HG02943 (cell line): ENCODE results near the gene GHRHR.

Source experiments
- ATAC-seq: cut with Tn5 transposase; IDR thresholded peaks from one replicate; pipeline ENCODE4 v1.9.1; 2021; ENCODE audit warnings: mild to moderate bottlenecking, low read depth, moderate library complexity; ENCODE audit not compliant: unreplicated experiment

The GHRHR gene

DNA sequence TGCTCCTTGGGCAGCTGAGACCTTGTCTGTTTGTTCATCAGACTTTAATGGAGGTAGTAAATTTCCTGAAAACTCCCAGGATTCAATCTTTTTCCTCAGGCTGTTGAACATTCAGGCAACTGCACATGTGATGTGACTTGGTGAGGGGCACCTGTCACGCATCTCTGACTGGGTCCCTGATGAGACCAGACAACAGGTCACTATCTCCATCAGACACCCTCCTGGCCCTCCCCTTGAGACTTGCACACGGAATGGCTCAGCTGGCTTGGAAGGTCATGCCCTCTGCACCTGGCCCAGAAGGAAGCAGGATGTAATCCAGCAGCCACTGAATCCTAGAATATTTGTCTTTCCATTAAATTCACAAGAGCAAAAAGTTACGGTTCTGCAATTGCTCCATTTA lies 36.2 kb upstream of the GHRHR start:
- no peak for ATAC-seq

DNA sequence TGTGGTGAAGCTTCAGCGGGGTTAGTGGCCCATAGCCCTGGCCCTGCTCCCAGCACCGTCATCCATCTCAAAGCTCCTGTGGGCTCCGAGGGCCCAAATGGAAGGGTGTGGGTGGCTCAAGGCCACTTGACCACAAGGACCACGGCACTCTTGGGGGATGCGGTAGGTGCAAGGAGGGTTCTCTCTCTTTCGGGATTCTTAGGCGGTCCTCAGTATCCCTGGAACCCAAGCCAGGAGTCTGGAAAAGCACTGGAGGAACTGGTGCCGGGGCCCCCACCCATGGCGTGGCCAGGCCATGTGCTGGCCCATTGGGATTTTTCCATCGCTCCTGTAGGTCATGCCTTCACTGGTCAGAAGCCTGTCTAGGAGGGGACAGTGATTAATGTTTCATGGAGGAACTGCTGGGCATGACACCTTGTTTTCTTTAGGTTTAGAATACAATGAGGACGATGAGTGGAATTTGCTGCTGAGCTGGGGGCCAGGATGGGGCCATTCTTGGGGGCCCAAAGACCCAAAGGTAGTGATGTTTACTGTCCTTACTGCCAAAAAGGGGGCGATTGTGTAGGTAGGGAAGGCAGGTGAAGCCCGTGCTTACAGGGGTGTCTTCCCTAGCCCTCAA lies 35.4 kb upstream of the GHRHR start:
- no peak for ATAC-seq

DNA sequence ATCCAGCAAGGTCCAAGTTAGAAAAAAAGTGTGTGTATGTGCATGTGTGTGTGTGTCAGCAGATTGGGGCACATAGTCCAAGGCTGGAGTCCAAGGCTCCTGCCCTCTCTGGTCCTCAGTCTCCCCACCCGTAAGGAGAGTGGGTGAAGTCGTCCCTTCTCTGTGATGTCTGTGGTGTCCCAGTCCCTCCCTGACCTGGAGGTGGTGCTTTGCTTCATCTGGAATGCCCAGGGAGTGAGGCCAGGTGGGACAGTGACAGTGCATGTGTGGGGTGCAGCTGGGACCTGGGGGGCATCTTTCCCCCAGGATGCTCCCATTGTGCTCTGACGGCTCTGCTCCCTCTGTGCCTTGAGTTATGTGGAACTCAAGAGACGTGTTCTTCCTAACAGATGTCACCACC lies 34.1 kb upstream of the GHRHR start:
- ATAC-seq = no peak

DNA sequence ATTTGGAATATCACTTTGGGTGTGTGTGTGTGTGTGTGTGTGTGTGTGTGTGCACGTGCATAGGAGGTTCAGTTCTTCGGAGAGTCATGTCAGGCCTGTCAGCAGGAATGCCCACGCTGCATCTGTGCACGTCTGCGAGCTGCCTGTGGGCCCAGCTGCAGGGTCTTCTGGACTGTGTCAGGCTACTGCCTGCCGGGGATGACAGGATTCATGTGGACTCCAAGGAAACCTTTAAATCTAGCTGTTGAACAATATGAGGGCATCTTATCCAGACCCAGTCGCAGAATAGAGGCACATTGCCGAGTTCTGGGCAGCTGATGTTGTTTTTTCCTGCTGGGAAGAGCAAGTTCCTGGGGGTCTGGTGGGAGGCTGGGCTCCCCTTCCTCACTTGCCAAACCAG lies 33.1 kb upstream of the GHRHR start:
- no peak for ATAC-seq

DNA sequence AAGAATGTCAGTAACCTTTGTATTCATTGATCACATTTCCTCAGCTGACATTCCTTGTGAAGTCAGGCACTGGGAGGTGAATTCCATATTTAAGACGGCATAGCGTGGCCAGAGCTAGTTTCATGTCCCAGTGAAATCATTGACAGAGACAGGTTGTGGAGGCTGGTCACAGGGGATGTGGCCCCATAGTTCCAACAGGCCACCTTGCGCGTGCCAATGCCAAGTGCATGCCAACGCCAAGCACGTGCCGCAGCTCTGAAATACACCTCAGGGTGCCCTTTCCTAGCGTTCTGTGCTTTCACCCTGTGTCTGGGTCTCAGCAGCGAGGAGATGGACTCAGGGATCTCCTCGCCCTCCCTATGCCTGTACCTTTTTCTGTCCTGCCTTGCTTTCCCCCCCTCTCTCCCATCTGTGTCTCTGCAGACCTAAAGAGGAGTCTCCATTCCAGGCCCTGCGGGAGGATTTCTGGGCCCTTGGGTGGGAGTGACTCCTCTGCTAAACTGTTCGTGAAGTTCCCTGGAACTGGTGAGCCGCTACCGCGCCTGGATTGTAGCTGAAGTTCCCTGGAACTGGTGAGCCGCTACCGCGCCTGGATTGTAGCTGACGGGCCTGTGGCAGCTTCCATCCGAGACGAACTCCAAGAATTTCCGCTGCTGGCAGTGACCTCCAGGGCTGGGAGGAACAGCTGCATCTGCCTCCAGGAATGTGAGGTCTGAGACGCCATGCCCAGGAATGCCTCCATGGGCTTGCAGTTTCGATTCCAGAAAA lies 32.4 kb upstream of the GHRHR start:
- no peak for ATAC-seq

DNA sequence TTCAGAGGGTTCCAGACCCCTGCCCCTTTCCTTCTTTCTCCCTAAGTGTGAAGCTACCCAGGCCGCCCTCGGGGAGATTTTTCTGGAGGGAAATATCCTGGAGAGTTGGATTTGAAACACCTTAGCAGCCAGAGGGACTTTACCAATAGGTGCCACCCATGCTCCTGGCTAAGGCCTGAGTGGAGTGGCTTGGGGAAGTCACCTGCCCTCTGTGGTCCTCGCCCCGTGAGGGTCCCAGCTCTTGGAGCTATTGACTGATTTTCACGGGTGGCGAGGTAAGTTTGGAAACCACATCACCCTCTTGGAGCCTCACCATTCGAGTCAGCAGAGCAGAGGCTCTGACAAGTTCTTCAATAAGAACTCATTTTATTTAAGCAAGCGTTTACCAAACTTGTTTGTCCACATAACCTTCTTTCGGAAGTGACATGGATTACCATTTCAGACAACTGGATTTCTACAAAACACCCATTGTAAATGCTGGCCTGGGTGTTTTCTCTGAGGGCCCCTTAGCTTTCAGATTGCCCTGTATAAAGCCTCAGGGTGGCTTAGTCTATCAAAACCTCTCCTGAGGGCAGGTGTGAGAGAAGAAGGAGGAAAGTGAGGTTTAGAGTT lies 31.7 kb upstream of the GHRHR start:
- ATAC-seq = no peak

DNA sequence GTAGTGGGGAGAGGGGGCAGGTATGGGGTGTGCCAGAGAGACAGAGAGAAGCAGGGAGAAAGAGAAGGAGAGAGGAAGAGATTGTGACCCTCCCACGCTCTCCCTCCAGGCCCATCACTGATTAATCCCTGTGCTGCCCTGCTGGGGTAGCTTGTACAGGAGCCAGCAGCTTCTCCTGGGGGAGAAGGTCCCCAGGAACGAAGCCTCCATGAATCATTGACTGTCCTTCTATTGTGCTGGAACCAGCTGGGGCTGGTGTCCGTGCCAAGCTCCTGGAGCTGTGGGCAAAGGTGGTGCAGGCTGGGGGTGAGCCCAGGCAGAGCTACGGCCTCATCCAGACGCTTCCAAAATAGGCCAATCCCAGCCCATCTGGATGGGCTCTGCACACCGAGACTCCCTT lies 31.2 kb upstream of the GHRHR start:
- ATAC-seq = no peak

DNA sequence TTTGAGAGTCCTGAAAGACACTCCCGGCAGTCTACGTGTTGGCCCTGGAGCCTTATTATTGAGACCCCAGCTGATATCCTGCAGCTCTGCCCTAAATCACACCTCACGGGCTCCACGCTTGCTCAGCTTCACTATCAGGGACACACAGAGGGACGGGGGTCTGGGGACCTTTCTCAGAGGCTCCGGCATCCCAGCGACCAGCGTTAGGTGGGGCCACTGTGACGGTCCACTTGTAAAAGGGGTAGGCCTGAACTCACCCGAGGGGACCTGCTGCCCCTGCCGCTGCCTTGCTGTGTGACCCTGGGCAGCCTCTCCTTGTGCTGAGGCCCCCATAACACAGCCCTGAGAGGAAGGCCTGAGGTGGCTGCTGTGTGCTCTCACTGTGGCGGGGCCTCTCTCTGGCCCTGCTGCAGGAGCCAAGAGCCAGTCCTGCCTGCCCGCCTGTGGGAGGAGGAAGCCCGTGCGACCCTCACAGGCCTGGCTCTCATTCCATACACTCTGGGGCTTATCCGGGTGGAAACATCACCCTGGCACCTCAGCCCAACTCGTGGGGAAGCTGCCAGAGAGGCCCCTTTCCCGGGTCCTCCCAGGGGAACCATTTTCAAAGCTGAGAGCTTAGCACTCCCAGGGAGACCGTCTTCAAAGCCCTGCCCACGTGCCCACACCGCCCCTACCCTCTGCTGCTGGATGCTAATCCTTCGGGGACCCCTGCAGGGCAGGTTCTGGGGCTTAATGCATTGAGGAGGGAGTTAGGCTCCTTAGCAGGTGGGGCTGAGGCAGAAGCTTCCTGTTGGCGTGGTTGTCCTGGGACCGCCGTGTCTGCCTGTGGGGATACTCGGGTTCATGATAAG lies 30.4 kb upstream of the GHRHR start:
- no peak for ATAC-seq

DNA sequence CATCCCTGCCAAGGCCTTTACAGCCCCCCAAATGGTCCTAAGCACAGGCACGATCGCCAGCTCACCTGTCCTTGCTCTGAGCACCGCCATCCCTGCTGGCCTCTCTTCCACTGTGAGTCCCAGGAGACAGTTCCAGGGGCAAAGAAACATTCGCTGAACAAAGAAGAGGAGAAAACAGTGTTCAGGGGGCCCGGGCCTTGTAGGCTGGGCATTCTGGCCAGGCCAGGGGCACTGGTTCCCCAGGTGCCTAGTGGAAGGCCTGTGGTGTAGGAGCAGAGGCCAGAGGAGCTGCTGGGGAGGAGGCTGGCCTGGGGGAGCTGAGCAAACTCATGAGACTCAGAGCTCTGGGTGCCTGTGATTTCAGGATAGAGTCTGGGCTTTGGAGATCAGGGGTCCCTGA lies 29.5 kb upstream of the GHRHR start:
- no peak for ATAC-seq

DNA sequence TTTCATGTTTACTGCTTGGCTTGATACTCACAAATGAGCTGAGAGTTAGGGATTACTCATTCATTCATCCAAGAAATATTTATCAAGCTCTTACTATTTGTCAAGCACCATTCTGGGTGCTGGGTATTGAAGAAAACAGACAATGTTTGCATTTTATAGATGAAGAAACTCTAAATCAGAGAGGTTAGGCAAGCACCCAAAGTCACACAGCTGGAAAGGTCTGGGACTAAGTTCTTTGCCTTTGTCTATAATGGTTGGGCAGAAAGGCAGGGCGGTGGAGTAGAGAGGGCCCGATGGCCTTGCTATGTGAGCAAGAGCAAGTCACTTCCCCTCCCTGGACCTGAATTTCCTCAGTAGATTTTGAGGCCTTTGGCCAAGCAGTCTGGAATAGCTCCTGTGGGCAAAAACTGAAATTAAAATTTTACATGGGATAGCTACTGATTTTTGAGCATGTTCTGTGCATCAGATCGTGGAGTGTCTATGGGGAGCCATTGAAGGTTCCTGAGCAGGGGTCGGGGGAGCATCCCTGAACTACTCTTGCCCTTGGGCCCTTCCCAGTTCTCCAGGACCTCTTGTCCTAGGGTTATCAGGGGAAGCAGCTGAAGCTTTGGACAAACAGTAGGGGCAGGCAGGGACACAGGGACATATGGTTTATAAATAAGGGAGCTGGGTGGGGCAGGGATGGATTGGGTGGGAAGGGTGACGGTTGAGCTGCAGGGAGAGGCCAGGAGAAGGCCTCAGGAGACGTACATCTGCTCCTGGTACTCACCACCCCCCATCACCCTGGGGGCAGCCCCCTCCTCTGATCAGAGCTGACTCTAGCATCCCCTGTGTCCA lies 28.8 kb upstream of the GHRHR start:
- ATAC-seq = no peak

DNA sequence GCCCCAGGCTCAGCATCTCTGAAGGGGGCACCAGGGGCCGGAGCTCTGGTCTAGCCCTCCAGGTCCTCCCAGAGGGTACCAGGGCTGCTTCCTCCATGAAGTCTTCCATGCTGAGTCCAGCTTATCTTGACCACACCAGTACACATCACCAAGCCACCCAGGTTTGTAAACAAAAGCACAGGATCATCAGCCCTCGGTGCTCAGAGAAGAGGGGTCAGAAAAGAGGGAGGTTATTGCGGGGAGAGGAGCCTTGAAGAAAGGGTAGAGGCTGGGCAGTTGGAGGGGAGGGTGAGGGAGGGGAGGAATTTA lies 28.2 kb upstream of the GHRHR start:
- no peak for ATAC-seq

DNA sequence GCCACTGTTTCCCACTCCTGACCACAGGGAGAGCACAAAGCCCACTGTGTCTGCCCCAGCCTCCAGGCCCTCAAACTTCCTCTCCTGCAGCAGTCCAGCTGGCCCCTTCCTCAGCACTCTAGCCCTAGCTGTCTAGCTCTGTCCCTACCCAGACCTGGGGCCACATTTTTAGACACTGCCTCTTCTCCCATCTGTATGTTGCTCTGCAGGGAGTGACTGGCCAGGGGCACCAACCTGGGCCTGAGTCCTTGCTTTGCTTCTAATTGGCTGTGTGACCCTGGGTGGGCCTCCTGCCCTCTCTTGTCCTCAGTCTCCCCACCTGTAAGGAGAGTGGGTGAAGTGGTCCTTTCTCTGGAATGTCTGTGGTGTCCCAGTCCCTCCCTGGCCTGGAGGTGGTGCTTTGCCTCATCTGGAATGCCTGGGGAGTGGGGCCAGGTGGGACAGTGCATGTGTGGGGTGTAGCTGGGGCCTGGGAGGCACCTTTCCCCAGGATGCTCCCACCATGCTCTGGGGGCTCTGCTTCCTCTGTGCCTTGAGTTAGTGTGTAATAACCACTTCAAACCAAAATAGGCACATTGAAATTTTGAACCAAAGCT lies 27.0 kb upstream of the GHRHR start:
- no peak for ATAC-seq

DNA sequence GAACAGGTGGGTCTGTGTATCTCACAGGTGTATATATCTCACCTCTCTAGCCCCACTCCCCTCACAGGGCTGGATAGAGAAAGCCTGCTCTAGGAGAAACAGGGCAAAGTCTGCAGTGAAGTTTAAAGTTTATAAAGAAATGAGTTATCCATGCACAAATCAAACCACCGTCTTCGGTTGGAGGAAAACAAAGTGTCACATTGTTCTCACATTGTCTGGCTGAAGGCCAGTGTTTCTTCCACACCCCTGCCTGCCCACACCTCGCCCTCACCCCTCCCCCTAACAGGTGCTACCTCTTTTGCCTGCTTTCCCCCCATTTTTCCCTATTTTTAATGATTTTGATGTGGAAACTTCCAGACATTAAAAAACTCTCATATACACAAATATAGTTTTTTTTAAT lies 26.3 kb upstream of the GHRHR start:
- no peak for ATAC-seq

DNA sequence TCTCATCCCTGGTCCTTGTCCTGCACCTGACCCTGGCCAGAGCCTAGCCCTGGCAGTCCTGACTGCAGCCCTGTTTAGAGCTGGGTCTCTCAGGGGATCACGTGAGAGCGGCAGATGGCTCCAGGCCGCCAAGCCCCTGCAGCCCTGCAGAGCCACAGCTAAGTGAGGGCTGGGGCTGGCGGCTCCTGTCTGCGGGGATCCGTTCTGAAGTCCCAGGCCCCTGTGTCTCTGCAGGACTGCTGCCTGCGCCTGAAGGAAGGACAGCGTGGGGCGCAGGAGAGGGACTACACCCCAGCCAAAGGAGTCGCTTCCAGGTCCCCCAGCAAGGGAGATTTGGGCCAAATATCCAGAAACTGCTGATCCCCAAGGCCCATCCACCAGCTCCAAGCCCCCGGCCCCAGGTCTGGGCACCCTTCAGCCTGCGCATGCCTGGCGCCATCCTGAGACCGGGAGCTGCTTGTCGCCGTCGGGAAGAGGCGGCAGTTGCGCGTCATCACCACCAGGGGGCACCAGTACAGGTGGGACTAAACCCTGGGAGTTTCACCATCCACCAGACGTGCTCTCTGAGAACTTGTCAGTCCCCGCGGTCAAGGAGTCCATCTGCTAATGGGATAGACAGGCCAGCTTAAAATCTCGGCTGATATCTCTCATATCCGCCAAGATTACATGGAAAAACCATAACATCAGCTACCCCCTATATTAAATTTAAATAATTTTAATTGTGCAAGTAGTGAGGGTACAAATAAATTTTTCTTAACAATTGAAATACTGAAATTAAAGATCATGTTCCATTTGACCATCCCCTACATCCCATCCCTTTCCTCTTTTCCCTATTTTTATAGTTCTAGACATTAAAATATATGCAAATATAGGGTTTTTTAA lies 25.1 kb upstream of the GHRHR start:
- peak; percentile 66 for ATAC-seq

DNA sequence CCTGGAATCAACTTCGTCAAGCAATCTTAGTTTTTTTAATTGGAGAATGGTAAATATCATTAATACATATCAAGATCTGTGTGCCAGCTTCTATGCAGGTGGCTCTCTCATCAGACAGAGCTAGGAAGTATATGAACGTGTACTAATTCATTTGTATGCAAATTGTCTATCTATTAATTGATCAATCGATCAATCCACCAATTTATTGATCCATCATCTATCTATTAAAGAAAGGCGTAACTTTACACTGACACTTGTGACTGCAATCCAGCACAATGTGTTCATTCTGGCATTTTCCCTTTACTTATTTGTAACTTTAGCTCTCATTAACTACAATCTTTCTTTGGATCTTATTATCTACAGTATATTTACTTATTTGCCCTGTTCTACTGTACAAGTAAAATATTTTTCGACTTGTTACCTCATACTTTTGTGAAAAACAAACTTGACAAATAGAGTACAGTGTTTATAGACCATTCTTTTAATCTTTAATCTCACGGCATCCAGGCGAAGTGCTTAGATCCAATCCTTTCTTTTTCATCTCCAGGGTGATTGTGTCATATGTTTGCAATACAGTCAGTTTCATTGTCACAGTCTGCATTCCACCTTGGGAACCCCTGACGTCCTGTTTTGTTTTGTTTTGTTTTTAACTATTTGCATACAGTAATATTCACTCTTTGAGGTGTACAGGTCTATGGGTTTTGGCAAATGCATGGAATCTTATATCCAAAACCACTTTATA lies 22.0 kb upstream of the GHRHR start:
- no peak for ATAC-seq

DNA sequence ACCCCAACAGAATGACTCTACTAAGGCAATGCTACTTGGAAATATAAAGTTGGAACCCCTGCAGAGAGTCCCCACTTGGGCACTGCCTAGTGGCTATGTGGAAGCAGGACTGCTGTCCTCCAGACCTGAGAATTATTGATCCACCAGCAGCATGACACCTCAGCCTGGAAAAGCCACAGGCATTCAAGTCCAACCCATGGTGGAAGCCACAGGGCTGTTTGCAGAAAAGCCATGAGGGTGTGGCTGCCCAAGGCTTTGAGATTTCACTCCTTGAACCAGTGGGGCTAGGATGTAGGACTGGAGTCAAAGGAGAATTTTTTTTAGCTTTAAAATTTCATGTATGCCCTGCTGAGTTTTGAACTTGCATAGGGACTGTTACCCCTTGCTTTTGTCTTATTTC lies 13.6 kb upstream of the GHRHR start:
- ATAC-seq = no peak

DNA sequence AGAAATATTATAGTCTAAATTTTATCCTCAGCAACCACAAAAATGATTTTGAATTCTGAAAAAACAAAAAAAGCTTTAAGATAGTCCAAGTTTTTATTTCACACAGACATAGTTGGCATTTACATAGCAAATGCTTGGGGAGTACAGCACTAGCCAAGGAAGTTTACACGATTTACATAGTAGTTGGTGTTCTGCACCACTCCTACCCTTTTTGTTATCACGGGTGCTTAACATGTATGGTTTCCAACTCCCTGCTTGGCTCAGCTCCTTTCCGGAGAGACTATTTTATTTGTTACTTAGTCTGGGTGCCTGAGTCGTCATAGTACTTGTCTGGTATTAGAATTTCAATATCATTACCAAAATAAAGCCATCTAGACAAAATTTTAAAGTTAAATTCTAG lies 8.8 kb upstream of the GHRHR start:
- no peak for ATAC-seq

DNA sequence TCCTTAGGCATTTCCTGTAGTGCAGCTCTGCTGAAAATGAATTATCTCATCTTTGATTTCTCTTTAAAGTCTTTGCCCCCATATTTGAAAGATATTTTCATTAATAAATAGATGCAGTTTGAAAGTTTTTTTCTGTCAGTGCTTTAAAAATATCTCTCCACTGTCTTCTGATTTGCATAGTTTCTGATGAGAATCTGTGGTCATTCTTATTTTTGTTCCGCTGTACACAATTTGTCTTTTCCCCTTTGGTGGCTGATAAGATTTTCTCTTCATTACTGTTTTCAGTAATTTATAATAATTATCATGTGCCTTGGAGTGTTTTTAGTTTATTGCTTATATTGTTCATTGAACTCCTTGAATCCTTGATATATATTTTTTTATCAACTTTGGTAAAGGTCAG lies 7.0 kb upstream of the GHRHR start:
- no peak for ATAC-seq
